H1 (cell line): ENCODE results near the gene HMCN2.

Experiments used
- CTCF ChIP-seq, 3 experiments: IDR thresholded peaks; 1 replicate in 2 of 3; 2 replicates in 1 of 3; pipeline versions ENCODE4 v1.5.1 to v1.6.1; 2011; ENCODE audit warnings: low read length in 3 of 3, mild to moderate bottlenecking in 3 of 3, inconsistent platforms in 2 of 3, low read depth in 1 of 3, moderate library complexity in 1 of 3; ENCODE audit not compliant: insufficient read depth in 1 of 3; ENCODE audit errors: control extremely low read depth in 1 of 3
- POLR2A ChIP-seq, 2 experiments: IDR thresholded peaks; 1 replicate in 1 of 2; 2 replicates in 1 of 2; pipeline ENCODE4 v1.6.1; 2011; ENCODE audit warnings: low read depth in 2 of 2, low read length in 2 of 2, mild to moderate bottlenecking in 2 of 2; ENCODE audit errors: control extremely low read depth in 1 of 2
- POLR2AphosphoS5 ChIP-seq: IDR thresholded peaks from 2 replicates; pipeline ENCODE4 v1.6.1; 2011; ENCODE audit warnings: low read depth, low read length
- RFX5 ChIP-seq: IDR thresholded peaks from 2 replicates; pipeline ENCODE4 v1.6.1; 2011; ENCODE audit warnings: low read depth, low read length, improper control_type of control experiment, borderline replicate concordance

GRCh38 chr9:130334915-130335314, 69.4 kb downstream of the HMCN2 start:
- TF ChIP-seq POLR2A (IDR thresholded peaks at IDR 0.05; ENCODE audit: control extremely low read depth in 1 of 2, low read depth in 2 of 2, low read length in 2 of 2) (no peak), CTCF (IDR thresholded peaks at IDR 0.05; ENCODE audit: control extremely low read depth in 1 of 3, insufficient read depth in 1 of 3, low read depth in 1 of 3, low read length in 3 of 3) (no peak), RFX5 (no peak), POLR2AphosphoS5 (no peak)
